ENCODE data around the gene RAC2. TPM values are rescaled to one million over a fixed set of nuclear protein-coding genes. Genes with fewer than 3 reads are reported as not detected.

RAC2 gene
- total and polyA plus RNA-seq, 9 of the 15 experiments (the other 6 are each of a cell fraction or from before 2014, with no cell fraction given), result 22.7 to 103 (median 43.3) TPM

DNA sequence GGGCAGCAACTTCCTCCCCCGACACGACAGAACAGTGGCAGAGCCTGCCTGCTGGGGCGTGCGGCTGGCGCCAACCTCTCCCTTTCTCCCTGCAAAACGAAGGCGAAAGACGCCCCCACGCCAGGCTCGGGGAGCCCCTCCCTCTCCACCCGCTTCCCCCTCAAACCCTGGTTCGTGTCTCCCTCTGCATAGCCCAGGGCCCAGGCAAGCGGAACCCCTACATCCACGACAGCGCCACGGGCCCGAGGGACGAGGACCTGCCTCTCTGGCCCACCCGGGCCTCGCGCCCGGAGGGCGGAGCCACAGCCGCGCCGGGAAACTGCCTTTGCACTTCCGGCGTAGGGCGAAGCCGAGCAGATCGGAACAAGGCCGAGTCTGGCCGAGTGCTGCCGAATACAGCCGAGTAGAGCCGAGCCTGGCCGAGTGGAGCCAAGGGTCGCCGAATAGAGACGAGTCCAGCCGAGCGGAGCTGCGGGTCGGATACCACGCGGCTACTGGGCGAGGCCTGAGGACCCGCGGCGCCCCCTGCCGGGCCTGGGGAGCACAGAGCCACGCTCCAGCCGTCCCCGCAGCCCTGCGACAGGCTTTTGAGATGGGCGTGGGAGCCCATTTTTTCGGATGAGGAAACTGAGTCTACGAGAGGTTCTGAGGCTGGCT is 44.8 kb downstream of the RAC2 start (continued):
- TF ChIP-seq, protein P1, sequence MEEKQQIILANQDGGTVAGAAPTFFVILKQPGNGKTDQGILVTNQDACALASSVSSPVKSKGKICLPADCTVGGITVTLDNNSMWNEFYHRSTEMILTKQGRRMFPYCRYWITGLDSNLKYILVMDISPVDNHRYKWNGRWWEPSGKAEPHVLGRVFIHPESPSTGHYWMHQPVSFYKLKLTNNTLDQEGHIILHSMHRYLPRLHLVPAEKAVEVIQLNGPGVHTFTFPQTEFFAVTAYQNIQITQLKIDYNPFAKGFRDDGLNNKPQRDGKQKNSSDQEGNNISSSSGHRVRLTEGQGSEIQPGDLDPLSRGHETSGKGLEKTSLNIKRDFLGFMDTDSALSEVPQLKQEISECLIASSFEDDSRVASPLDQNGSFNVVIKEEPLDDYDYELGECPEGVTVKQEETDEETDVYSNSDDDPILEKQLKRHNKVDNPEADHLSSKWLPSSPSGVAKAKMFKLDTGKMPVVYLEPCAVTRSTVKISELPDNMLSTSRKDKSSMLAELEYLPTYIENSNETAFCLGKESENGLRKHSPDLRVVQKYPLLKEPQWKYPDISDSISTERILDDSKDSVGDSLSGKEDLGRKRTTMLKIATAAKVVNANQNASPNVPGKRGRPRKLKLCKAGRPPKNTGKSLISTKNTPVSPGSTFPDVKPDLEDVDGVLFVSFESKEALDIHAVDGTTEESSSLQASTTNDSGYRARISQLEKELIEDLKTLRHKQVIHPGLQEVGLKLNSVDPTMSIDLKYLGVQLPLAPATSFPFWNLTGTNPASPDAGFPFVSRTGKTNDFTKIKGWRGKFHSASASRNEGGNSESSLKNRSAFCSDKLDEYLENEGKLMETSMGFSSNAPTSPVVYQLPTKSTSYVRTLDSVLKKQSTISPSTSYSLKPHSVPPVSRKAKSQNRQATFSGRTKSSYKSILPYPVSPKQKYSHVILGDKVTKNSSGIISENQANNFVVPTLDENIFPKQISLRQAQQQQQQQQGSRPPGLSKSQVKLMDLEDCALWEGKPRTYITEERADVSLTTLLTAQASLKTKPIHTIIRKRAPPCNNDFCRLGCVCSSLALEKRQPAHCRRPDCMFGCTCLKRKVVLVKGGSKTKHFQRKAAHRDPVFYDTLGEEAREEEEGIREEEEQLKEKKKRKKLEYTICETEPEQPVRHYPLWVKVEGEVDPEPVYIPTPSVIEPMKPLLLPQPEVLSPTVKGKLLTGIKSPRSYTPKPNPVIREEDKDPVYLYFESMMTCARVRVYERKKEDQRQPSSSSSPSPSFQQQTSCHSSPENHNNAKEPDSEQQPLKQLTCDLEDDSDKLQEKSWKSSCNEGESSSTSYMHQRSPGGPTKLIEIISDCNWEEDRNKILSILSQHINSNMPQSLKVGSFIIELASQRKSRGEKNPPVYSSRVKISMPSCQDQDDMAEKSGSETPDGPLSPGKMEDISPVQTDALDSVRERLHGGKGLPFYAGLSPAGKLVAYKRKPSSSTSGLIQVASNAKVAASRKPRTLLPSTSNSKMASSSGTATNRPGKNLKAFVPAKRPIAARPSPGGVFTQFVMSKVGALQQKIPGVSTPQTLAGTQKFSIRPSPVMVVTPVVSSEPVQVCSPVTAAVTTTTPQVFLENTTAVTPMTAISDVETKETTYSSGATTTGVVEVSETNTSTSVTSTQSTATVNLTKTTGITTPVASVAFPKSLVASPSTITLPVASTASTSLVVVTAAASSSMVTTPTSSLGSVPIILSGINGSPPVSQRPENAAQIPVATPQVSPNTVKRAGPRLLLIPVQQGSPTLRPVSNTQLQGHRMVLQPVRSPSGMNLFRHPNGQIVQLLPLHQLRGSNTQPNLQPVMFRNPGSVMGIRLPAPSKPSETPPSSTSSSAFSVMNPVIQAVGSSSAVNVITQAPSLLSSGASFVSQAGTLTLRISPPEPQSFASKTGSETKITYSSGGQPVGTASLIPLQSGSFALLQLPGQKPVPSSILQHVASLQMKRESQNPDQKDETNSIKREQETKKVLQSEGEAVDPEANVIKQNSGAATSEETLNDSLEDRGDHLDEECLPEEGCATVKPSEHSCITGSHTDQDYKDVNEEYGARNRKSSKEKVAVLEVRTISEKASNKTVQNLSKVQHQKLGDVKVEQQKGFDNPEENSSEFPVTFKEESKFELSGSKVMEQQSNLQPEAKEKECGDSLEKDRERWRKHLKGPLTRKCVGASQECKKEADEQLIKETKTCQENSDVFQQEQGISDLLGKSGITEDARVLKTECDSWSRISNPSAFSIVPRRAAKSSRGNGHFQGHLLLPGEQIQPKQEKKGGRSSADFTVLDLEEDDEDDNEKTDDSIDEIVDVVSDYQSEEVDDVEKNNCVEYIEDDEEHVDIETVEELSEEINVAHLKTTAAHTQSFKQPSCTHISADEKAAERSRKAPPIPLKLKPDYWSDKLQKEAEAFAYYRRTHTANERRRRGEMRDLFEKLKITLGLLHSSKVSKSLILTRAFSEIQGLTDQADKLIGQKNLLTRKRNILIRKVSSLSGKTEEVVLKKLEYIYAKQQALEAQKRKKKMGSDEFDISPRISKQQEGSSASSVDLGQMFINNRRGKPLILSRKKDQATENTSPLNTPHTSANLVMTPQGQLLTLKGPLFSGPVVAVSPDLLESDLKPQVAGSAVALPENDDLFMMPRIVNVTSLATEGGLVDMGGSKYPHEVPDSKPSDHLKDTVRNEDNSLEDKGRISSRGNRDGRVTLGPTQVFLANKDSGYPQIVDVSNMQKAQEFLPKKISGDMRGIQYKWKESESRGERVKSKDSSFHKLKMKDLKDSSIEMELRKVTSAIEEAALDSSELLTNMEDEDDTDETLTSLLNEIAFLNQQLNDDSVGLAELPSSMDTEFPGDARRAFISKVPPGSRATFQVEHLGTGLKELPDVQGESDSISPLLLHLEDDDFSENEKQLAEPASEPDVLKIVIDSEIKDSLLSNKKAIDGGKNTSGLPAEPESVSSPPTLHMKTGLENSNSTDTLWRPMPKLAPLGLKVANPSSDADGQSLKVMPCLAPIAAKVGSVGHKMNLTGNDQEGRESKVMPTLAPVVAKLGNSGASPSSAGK (IDR thresholded peaks at IDR 0.05), result peak; percentile 90
- no peak for TF ChIP-seq ZFP1 (CRISPR knock-in tag; IDR thresholded peaks at IDR 0.05)
- TF ChIP-seq HOXB6 (CRISPR knock-in tag; IDR thresholded peaks at IDR 0.05; ENCODE audit: borderline replicate concordance), result no peak
- TF ChIP-seq RB1 (IDR thresholded peaks at IDR 0.05; ENCODE audit: low read depth), result no peak
- TF ChIP-seq TCF3 (CRISPR knock-in tag; IDR thresholded peaks at IDR 0.05), result 0 out of 2 replicates have a peak, but pooled peaks have one; percentile 28
- peak; percentile 41; the same call in 1 of the 2 replicates for TF ChIP-seq KLF13 (tag; IDR thresholded peaks at IDR 0.05; ENCODE audit: borderline replicate concordance, low read depth)
- peak; percentile 77 for TF ChIP-seq CXXC5 (CRISPR knock-in tag; IDR thresholded peaks at IDR 0.05)
- TF ChIP-seq, protein P2, sequence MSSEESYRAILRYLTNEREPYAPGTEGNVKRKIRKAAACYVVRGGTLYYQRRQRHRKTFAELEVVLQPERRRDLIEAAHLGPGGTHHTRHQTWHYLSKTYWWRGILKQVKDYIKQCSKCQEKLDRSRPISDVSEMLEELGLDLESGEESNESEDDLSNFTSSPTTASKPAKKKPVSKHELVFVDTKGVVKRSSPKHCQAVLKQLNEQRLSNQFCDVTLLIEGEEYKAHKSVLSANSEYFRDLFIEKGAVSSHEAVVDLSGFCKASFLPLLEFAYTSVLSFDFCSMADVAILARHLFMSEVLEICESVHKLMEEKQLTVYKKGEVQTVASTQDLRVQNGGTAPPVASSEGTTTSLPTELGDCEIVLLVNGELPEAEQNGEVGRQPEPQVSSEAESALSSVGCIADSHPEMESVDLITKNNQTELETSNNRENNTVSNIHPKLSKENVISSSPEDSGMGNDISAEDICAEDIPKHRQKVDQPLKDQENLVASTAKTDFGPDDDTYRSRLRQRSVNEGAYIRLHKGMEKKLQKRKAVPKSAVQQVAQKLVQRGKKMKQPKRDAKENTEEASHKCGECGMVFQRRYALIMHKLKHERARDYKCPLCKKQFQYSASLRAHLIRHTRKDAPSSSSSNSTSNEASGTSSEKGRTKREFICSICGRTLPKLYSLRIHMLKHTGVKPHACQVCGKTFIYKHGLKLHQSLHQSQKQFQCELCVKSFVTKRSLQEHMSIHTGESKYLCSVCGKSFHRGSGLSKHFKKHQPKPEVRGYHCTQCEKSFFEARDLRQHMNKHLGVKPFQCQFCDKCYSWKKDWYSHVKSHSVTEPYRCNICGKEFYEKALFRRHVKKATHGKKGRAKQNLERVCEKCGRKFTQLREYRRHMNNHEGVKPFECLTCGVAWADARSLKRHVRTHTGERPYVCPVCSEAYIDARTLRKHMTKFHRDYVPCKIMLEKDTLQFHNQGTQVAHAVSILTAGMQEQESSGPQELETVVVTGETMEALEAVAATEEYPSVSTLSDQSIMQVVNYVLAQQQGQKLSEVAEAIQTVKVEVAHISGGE (CRISPR knock-in tag; IDR thresholded peaks at IDR 0.05), result peak in 2 of 3 experiments; percentile 30 to 76; a peak in 3 of 6 replicates
- TF ChIP-seq FOXA3 (CRISPR knock-in tag; conservative IDR thresholded peaks at IDR 0.05 in 1 of 2, IDR thresholded peaks at IDR 0.05 in 1 of 2), result peak in 1 of 2 experiments; percentile 70; a peak in 1 of 4 replicates
- TF ChIP-seq ZNF23 (CRISPR knock-in tag; IDR thresholded peaks at IDR 0.05), result no peak

Measured in K562 (cell line).